Peyer's patch (tissue), 4 donors: ENCODE data around the gene CTXN3. TPM values are rescaled to one million over a fixed set of nuclear protein-coding genes. Genes with fewer than 3 reads are reported as not detected.

Source experiments
- DNase-seq, 3 donors: peaks; one replicate each; pipeline ENCODE4 v3.0.0-alpha.2; 2017 to 2019
- H3K27ac ChIP-seq, 4 donors: fragments of 200-600 bp; sonication (generic); one replicate each; pipeline ENCODE4 v1.5.1; 2016 to 2019
- H3K27me3 ChIP-seq, 2 donors: fragments of 200-600 bp; sonication (generic); one replicate each; pipeline ENCODE4 v1.5.1; 2019
- H3K36me3 ChIP-seq, 3 donors: fragments of 200-600 bp; sonication (generic); one replicate each; pipeline ENCODE4 v1.5.1; 2016 to 2019
- H3K4me1 ChIP-seq, 4 donors: fragments of 200-600 bp; sonication (generic); one replicate each; pipeline ENCODE4 v1.5.1; 2016 to 2019
- H3K4me3 ChIP-seq, 4 donors: fragments of 200-600 bp; sonication (generic); 1 replicate in 3 of 4; 2 replicates in 1 of 4; pipeline ENCODE4 v1.5.1; 2016 to 2019; ENCODE audit warnings: mild to moderate bottlenecking in 1 of 4
- H3K9me3 ChIP-seq, 4 donors: fragments of 200-600 bp; sonication (generic); one replicate each; pipeline ENCODE4 v1.5.1; 2016 to 2019; ENCODE audit warnings: mild to moderate bottlenecking in 1 of 4
- CTCF ChIP-seq, 6 experiments: fragments of 450-650 bp in 4 of 6; fragments of 200-600 bp in 2 of 6; sonication (generic) in 1 of 6; IDR thresholded peaks; one replicate each; pipeline ENCODE4 v1.5.1; 2017 to 2019; ENCODE audit warnings: antibody characterized with exemption in 6 of 6, mild to moderate bottlenecking in 3 of 6, moderate library complexity in 1 of 6
- POLR2A ChIP-seq, 2 donors: fragments of 450-650 bp; IDR thresholded peaks; one replicate each; pipeline ENCODE4 v1.5.1; 2017; ENCODE audit warnings: antibody characterized with exemption in 2 of 2, mild to moderate bottlenecking in 2 of 2, moderate library complexity in 2 of 2
- total RNA-seq, 4 donors: library from RNA; depleted of rRNA; stranded (reverse); fragments of >200 nt; gene quantifications; one replicate each; pipeline ENCODE4 v1.1.0, GENCODE V29; 2016

CTXN3 gene
- total RNA-seq, 4 donors from 2014 or later, result not detected

- no peaks in the 10 kb centered on the region for H3K36me3 ChIP-seq
- H3K9me3 ChIP-seq, result no peaks in the 10 kb centered on the region
- H3K4me1 ChIP-seq, result no peaks in the 10 kb centered on the region
- no peaks in the 10 kb centered on the region for H3K27me3 ChIP-seq
- TF ChIP-seq POLR2A (IDR thresholded peaks at IDR 0.05) (no peak), CTCF (IDR thresholded peaks at IDR 0.05) (no peak)
- H3K4me3 ChIP-seq, result no peak overlapping the region
- H3K27ac ChIP-seq, result no peak overlapping the region
- DNase-seq, result no peak
Measured at GRCh38 chr5:127602896-127603844, 45.7 kb upstream of the CTXN3 start.

GRCh38 chr5:127608077-127608660, 40.7 kb upstream of the CTXN3 start:
- H3K36me3 ChIP-seq, result no peaks in the 10 kb centered on the region
- no peak overlapping the region for H3K4me3 ChIP-seq
- DNase-seq, result no peak
- no peaks in the 10 kb centered on the region for H3K27me3 ChIP-seq
- no peaks in the 10 kb centered on the region for H3K4me1 ChIP-seq
- H3K9me3 ChIP-seq, result no peaks in the 10 kb centered on the region
- TF ChIP-seq CTCF (IDR thresholded peaks at IDR 0.05) (no peak), POLR2A (IDR thresholded peaks at IDR 0.05) (no peak)
- no peak overlapping the region for H3K27ac ChIP-seq

- H3K27me3 ChIP-seq, result no peaks in the 10 kb centered on the region
- H3K4me3 ChIP-seq, result no peak overlapping the region
- DNase-seq, result no peak
- no peak overlapping the region for H3K27ac ChIP-seq
- H3K36me3 ChIP-seq, result no peaks in the 10 kb centered on the region
- no peaks in the 10 kb centered on the region for H3K4me1 ChIP-seq
- TF ChIP-seq CTCF (IDR thresholded peaks at IDR 0.05) (no peak), POLR2A (IDR thresholded peaks at IDR 0.05) (no peak)
- no peaks in the 10 kb centered on the region for H3K9me3 ChIP-seq
Measured at GRCh38 chr5:127609011-127609410, 39.9 kb upstream of the CTXN3 start.

- no peaks in the 10 kb centered on the region for H3K36me3 ChIP-seq
- no peaks in the 10 kb centered on the region for H3K27me3 ChIP-seq
- H3K9me3 ChIP-seq, result no peaks in the 10 kb centered on the region
- no peaks in the 10 kb centered on the region for H3K4me1 ChIP-seq
- no peak for TF ChIP-seq CTCF (IDR thresholded peaks at IDR 0.05)
- TF ChIP-seq POLR2A (IDR thresholded peaks at IDR 0.05), result no peak
- no peak for DNase-seq
- H3K4me3 ChIP-seq, result no peak overlapping the region
- no peak overlapping the region for H3K27ac ChIP-seq
Measured at GRCh38 chr5:127609957-127610356, 38.9 kb upstream of the CTXN3 start.

- Histone ChIP-seq H3K36me3 (no peaks in the 10 kb centered on the region), H3K27ac (no peak overlapping the region), H3K27me3 (no peaks in the 10 kb centered on the region), H3K9me3 (no peaks in the 10 kb centered on the region), H3K4me1 (no peaks in the 10 kb centered on the region), H3K4me3 (no peak overlapping the region)
- TF ChIP-seq CTCF (IDR thresholded peaks at IDR 0.05), result no peak
- no peak for TF ChIP-seq POLR2A (IDR thresholded peaks at IDR 0.05)
- no peak for DNase-seq
Measured at GRCh38 chr5:127612441-127613141, 36.3 kb upstream of the CTXN3 start.
